OCI-LY3 (cell line): ENCODE data around the gene ENHO.

Source experiments
- H2AFZ ChIP-seq: fragments of 200-600, 300-600 bp; shearing (Covaris generic); 2 replicates; pipeline ENCODE4 v1.6.0; 2014; ENCODE audit warnings: antibody characterized with exemption, low read depth, low read length
- H3K27ac ChIP-seq: fragments of 200-600, 300-600 bp; sonication (generic); 2 replicates; pipeline ENCODE4 v1.5.1; 2014; ENCODE audit warnings: mild to moderate bottlenecking, low read length, moderate library complexity, mixed read lengths
- H3K27me3 ChIP-seq: fragments of 200-600, 300-600 bp; sonication (generic); 2 replicates; pipeline ENCODE4 v1.6.1; 2014; ENCODE audit warnings: low read depth, low read length, mixed read lengths
- H3K36me3 ChIP-seq: fragments of 200-600, 300-600 bp; sonication (generic); replicated peaks from 2 replicates; pipeline ENCODE3; 2014; ENCODE audit warnings: low read depth, low read length, mixed read lengths
- H3K4me1 ChIP-seq: fragments of 300-600, 200-600 bp; sonication (generic); 2 replicates; pipeline ENCODE4 v1.6.1; 2014; ENCODE audit warnings: low read length, mixed read lengths
- H3K4me2 ChIP-seq: fragments of 200-600, 300-600 bp; sonication (generic); 2 replicates; pipeline ENCODE4 v1.6.1; 2014; ENCODE audit warnings: low read length, mixed read lengths
- H3K4me3 ChIP-seq: fragments of 300-600, 200-600 bp; sonication (generic); 2 replicates; pipeline ENCODE4 v1.5.1; 2014; ENCODE audit warnings: antibody characterized with exemption, mild to moderate bottlenecking, low read length, moderate library complexity
- H3K79me2 ChIP-seq: fragments of 300-600, 200-600 bp; shearing (Covaris generic); 2 replicates; pipeline ENCODE4 v1.6.1; 2014; ENCODE audit warnings: mild to moderate bottlenecking, low read length, mixed read lengths
- H3K9ac ChIP-seq: fragments of 300-600, 200-600 bp; shearing (Covaris generic); 2 replicates; pipeline ENCODE4 v1.6.0; 2014; ENCODE audit warnings: mild to moderate bottlenecking, low read length, moderate library complexity
- H3K9me3 ChIP-seq: fragments of 200-600, 300-600 bp; shearing (Covaris generic); 2 replicates; pipeline ENCODE4 v1.6.1; 2014; ENCODE audit warnings: low read length, mixed read lengths; ENCODE audit not compliant: insufficient read depth
- H4K20me1 ChIP-seq: fragments of 200-600, 300-600 bp; sonication (generic); 2 replicates; pipeline ENCODE4 v1.6.1; 2016; ENCODE audit warnings: low read length, mixed read lengths; ENCODE audit not compliant: insufficient read depth
- EZH2phosphoT487 ChIP-seq: fragments of 200-600 bp; shearing (Covaris generic); IDR thresholded peaks from 2 replicates; pipeline ENCODE4 v1.6.1; 2018; ENCODE audit warnings: antibody characterized with exemption, mixed run types, low read depth
- TF ChIP-seq, protein P1 (sequence below): fragments of 200-600, 300-600 bp; sonication (generic); IDR thresholded peaks from 2 replicates; pipeline ENCODE4 v1.5.1; 2014; ENCODE audit warnings: antibody characterized with exemption, low read length, low read depth

ENHO gene

DNA sequence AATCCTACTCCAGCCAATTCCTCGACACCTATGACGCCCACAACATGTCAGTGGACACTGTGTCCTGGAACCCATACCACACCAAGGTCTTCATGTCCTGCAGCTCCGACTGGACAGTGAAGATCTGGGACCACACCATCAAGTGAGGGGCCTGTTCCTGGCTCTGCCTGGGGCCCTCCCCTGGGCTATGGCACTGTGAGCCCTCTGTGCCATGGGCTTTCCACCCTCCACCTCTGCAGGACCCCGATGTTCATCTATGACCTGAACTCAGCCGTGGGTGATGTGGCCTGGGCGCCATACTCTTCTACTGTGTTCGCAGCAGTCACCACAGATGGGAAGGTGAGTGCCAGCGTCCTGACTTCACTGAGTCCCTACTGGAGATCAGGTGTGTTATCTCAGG lies 8.4 kb downstream of the ENHO start:
- Histone ChIP-seq H3K4me2 (no peak overlapping the region), H3K27ac (no peak overlapping the region), H3K9ac (no peak overlapping the region)

DNA sequence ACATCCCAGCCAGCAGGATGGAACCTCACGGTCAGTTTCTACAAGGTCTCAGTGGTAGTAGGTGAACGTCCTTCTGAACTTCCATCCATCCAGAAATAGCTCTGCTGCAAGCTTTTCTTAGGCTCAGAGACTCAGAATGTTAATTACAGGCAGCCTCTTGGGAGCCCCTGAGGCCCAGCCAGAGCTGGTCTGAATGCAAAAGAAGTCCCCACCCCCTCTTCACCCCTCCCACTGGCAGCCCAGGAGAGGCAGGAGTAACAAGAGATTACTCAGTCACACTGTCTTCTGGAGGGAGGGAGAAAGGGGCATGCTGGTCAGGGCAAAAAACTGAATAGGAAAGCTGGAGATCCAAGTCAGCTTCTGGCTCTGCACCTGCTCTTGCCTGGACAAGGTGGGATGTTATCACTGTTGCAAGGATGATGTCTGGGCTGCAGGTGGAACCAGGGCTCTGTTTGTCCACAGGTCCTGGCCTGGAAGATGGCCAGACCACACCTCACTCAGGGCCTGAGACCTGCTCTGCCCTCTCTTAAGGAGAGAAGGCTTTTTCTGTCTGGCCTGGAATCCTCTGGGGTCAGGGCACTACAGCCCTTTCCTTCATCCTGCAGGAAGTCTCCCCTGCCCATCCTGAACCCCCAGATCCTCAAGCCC lies 9.1 kb downstream of the ENHO start:
- no peaks in the 10 kb centered on the region for H3K79me2 ChIP-seq
- no peaks in the 10 kb centered on the region for H4K20me1 ChIP-seq
- no peak overlapping the region for H2AFZ ChIP-seq
- peaks cover 12% of the 10 kb centered on the region for H3K27me3 ChIP-seq
- H3K9me3 ChIP-seq = no peaks in the 10 kb centered on the region
- no peaks in the 10 kb centered on the region for H3K4me1 ChIP-seq
- H3K9ac ChIP-seq = no peak overlapping the region
- TF ChIP-seq EZH2phosphoT487 = no peak
- no peak overlapping the region for H3K4me3 ChIP-seq
- no peaks in the 10 kb centered on the region for H3K36me3 ChIP-seq
- no peak overlapping the region for H3K27ac ChIP-seq
- H3K4me2 ChIP-seq = no peak overlapping the region

More for the DNA sequence above, 8.4 kb downstream of the ENHO start:
- TF ChIP-seq, protein P1, sequence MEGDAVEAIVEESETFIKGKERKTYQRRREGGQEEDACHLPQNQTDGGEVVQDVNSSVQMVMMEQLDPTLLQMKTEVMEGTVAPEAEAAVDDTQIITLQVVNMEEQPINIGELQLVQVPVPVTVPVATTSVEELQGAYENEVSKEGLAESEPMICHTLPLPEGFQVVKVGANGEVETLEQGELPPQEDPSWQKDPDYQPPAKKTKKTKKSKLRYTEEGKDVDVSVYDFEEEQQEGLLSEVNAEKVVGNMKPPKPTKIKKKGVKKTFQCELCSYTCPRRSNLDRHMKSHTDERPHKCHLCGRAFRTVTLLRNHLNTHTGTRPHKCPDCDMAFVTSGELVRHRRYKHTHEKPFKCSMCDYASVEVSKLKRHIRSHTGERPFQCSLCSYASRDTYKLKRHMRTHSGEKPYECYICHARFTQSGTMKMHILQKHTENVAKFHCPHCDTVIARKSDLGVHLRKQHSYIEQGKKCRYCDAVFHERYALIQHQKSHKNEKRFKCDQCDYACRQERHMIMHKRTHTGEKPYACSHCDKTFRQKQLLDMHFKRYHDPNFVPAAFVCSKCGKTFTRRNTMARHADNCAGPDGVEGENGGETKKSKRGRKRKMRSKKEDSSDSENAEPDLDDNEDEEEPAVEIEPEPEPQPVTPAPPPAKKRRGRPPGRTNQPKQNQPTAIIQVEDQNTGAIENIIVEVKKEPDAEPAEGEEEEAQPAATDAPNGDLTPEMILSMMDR = no peak
- no peak for TF ChIP-seq EZH2phosphoT487
- H3K36me3 ChIP-seq = no peaks in the 10 kb centered on the region
- H3K4me1 ChIP-seq = no peaks in the 10 kb centered on the region
- no peaks in the 10 kb centered on the region for H3K9me3 ChIP-seq
- 0 out of 2 replicates have a peak, but pooled peaks cover 4% of the 10 kb centered on the region for H4K20me1 ChIP-seq
- H3K27me3 ChIP-seq = peaks cover 12% of the 10 kb centered on the region
- H2AFZ ChIP-seq = no peak overlapping the region
- no peak overlapping the region for H3K4me3 ChIP-seq
- H3K79me2 ChIP-seq = no peaks in the 10 kb centered on the region

GRCh38 chr9:34512131-34513078 lies 10.4 kb downstream of the ENHO start:
- Histone ChIP-seq H2AFZ (no peak overlapping the region), H3K36me3 (no peaks in the 10 kb centered on the region), H3K4me3 (no peak overlapping the region), H3K79me2 (no peaks in the 10 kb centered on the region), H3K4me1 (no peaks in the 10 kb centered on the region; the same call in 1 of the 2 replicates), H3K9ac (no peak overlapping the region), H3K9me3 (no peaks in the 10 kb centered on the region), H4K20me1 (no peaks in the 10 kb centered on the region), H3K4me2 (no peak overlapping the region), H3K27ac (no peak overlapping the region), H3K27me3 (peaks cover 12% of the 10 kb centered on the region)
- TF ChIP-seq EZH2phosphoT487 = no peak
- TF ChIP-seq, protein P1 = no peak

- no peak overlapping the region for H3K9ac ChIP-seq
- no peak overlapping the region for H3K4me2 ChIP-seq
- no peaks in the 10 kb centered on the region; the same call in 1 of the 2 replicates for H3K4me1 ChIP-seq
- H2AFZ ChIP-seq = no peak overlapping the region
- no peaks in the 10 kb centered on the region for H3K79me2 ChIP-seq
- no peak overlapping the region for H3K4me3 ChIP-seq
- no peaks in the 10 kb centered on the region for H4K20me1 ChIP-seq
- no peak overlapping the region for H3K27ac ChIP-seq
- peaks cover 7% of the 10 kb centered on the region; the same call in 1 of the 2 replicates for H3K27me3 ChIP-seq
- H3K9me3 ChIP-seq = no peaks in the 10 kb centered on the region
- TF ChIP-seq, protein P1 = no peak
- no peak for TF ChIP-seq EZH2phosphoT487
- H3K36me3 ChIP-seq = no peaks in the 10 kb centered on the region
Observed at GRCh38 chr9:34510497-34511468, 12.0 kb downstream of the ENHO start.
